Measurements from ENCODE around the gene RC3H1. TPM values are rescaled to one million over a fixed set of nuclear protein-coding genes. Genes with fewer than 3 reads are reported as not detected.

Gene RC3H1
- total RNA-seq, 1 donor from 2014 or later = 33.6 TPM

GRCh38 chr1:173888749-173889148 is 133.4 kb downstream of the RC3H1 start:
- DNase-seq (ENCODE audit: extremely low spot score, unreplicated experiment) = no peak
- Mint-ChIP-seq H3K27ac (ENCODE audit: unreplicated experiment) (no peak overlapping the region), H3K4me3 (ENCODE audit: unreplicated experiment) (no peak overlapping the region), H3K27me3 (ENCODE audit: unreplicated experiment) (no peaks in the 10 kb centered on the region), H3K4me1 (ENCODE audit: unreplicated experiment) (no peaks in the 10 kb centered on the region), H3K9me3 (ENCODE audit: unreplicated experiment) (no peaks in the 10 kb centered on the region), H3K36me3 (ENCODE audit: unreplicated experiment) (peaks cover 36% of the 10 kb centered on the region)
- TF ChIP-seq CTCF (IDR thresholded peaks at IDR 0.05) = no peak

DNA sequence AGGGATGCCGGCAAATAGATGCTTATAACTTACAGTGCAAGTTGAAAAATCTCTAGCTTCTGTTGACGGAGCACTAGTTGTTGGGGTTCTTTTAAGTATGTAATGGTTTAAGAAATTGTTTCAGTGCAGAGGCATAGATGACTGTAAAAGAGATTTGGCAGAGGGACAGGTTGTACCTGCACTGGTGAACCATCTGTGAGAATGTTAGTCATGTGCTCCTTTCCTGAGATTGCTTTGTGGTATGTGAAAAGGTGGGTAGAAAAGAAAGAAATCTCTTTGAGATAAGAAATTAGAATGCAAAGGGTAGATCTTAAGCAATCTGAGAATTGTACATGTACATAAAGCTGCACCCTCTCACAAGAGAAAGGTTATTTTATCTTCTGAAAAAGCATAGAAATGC is 134.5 kb downstream of the RC3H1 start:
- Mint-ChIP-seq H3K9me3 (ENCODE audit: unreplicated experiment) (no peaks in the 10 kb centered on the region), H3K4me3 (ENCODE audit: unreplicated experiment) (no peak overlapping the region), H3K36me3 (ENCODE audit: unreplicated experiment) (peaks cover 32% of the 10 kb centered on the region), H3K27ac (ENCODE audit: unreplicated experiment) (no peak overlapping the region), H3K4me1 (ENCODE audit: unreplicated experiment) (no peaks in the 10 kb centered on the region), H3K27me3 (ENCODE audit: unreplicated experiment) (no peaks in the 10 kb centered on the region)
- TF ChIP-seq CTCF (IDR thresholded peaks at IDR 0.05) = no peak
- no peak for DNase-seq (ENCODE audit: extremely low spot score, unreplicated experiment)

DNA sequence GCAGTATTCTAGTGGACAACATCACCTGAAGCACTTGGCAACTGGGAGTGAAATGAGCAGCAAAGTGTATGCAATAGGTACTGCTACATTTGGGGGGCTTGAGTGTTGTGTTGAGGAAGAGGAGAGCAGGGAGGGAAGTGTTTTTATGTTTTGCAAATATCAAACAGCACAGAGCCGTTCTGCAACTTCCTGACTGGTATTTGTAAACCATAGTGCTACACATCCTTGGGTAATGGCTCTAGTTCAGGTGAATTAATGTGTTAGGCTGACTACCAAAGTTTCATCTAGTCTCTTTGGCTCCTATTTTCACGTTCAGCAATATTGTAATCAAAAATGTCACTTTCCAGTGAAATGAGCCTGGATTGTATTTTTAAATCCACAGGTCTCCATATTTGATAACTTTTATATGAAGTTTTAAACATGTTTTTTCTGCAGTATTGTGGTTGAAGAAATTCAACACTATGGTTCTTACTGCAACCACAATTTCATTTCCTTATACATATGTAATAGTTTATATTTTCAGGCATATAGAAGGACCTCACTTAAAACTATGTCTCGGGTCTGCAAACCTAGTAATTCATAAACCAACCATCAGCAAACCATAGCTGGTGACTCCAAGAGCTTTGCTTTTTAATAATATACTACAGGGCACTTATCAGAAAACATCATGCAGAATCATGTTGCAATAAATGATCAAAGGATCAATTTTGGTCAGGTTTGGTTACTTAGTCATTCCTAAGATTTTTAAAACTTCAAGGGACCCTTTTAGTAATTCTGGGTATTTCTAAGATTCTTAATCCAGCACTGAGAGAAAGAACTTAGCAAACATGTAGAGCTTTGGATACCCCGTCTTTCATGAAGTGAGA is 135.2 kb downstream of the RC3H1 start:
- no peaks in the 10 kb centered on the region for H3K27me3 Mint-ChIP-seq (ENCODE audit: unreplicated experiment)
- TF ChIP-seq CTCF (IDR thresholded peaks at IDR 0.05) = no peak
- H3K9me3 Mint-ChIP-seq (ENCODE audit: unreplicated experiment) = no peaks in the 10 kb centered on the region
- no peaks in the 10 kb centered on the region for H3K4me1 Mint-ChIP-seq (ENCODE audit: unreplicated experiment)
- no peak overlapping the region for H3K27ac Mint-ChIP-seq (ENCODE audit: unreplicated experiment)
- H3K36me3 Mint-ChIP-seq (ENCODE audit: unreplicated experiment) = peaks cover 31% of the 10 kb centered on the region
- no peak for DNase-seq (ENCODE audit: extremely low spot score, unreplicated experiment)
- no peak overlapping the region for H3K4me3 Mint-ChIP-seq (ENCODE audit: unreplicated experiment)

DNA sequence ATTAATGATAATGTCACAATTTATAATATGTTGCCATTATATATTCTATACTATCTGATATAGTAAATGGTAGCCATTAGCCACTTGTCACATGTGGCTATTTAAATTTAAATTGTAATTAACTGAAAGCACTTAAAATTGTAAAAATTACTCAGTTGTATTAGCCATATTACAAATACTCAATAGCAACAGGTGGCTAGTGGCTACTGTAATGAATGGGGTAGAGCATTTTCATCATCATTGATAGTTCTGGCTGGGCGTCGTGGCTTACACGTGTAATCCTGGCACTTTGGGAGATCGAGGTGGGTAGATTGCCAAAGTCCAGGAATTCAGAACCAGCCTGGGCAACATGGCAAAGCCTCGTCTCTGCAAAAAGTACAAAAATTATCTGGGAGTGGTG is 137.5 kb downstream of the RC3H1 start:
- H3K36me3 Mint-ChIP-seq (ENCODE audit: unreplicated experiment) = peaks cover 28% of the 10 kb centered on the region
- H3K4me1 Mint-ChIP-seq (ENCODE audit: unreplicated experiment) = no peaks in the 10 kb centered on the region
- no peak for DNase-seq (ENCODE audit: extremely low spot score, unreplicated experiment)
- H3K4me3 Mint-ChIP-seq (ENCODE audit: unreplicated experiment) = no peak overlapping the region
- no peak overlapping the region for H3K27ac Mint-ChIP-seq (ENCODE audit: unreplicated experiment)
- H3K27me3 Mint-ChIP-seq (ENCODE audit: unreplicated experiment) = no peaks in the 10 kb centered on the region
- no peaks in the 10 kb centered on the region for H3K9me3 Mint-ChIP-seq (ENCODE audit: unreplicated experiment)
- no peak for TF ChIP-seq CTCF (IDR thresholded peaks at IDR 0.05)

Other genes starting within 250 kb of the RC3H1 start
- gene DARS2, start 197.7 kb downstream of the RC3H1 start, total RNA-seq = 12.8 and 13.1 TPM in 2 replicates
- 7.9 and 10.9 TPM in 2 replicates for gene CENPL, start 197.5 kb downstream of the RC3H1 start, total RNA-seq
- 529 and 549 TPM in 2 replicates for gene GAS5, start 154.4 kb downstream of the RC3H1 start, total RNA-seq
- gene ZBTB37, start 154.0 kb downstream of the RC3H1 start, total RNA-seq = 15.0 and 15.3 TPM in 2 replicates
- 0.40 TPM in 1 of 2 replicates, not detected in the other for gene SERPINC1, start 105.0 kb downstream of the RC3H1 start, total RNA-seq
- 29.3 and 32.2 TPM in 2 replicates for gene RABGAP1L, start 137.2 kb upstream of the RC3H1 start, total RNA-seq